CD8-positive, alpha-beta memory T cell (primary cell): ENCODE results near the gene GDPD5. TPM values are rescaled to one million over a fixed set of nuclear protein-coding genes. Genes with fewer than 3 reads are reported as not detected.

Source experiments
- CTCF ChIA-PET: fragments of 350-600 bp; sonication (Branson Sonifier 250); formaldehyde crosslinking; loops from one replicate; lab custom pipeline; 2021; ENCODE audit warnings: antibody characterized with exemption; lab: Charles Lee
- POLR2A ChIA-PET: fragments of 350-600 bp; sonication (Branson Sonifier 250); formaldehyde crosslinking; loops from one replicate; lab custom pipeline; 2021; ENCODE audit warnings: antibody characterized with exemption; lab: Charles Lee
- DNase-seq, 5 donors: peaks; one replicate each; pipeline versions ENCODE4 v3.0.0 to v3.0.0-alpha.2; 2020 to 2022; ENCODE audit warnings: mixed read lengths in 1 of 5
- H3K27ac ChIP-seq: one replicate; pipeline ENCODE4 v1.7.0; 2013; ENCODE audit warnings: low read depth, mild to moderate bottlenecking, low read length, moderate library complexity
- H3K27me3 ChIP-seq: 2 replicates; pipeline ENCODE4 v1.7.0; 2013; ENCODE audit warnings: low read length, mild to moderate bottlenecking; ENCODE audit not compliant: insufficient read depth, poor library complexity, severe bottlenecking
- H3K36me3 ChIP-seq: 2 replicates; pipeline ENCODE4 v1.7.0; 2013; ENCODE audit warnings: mild to moderate bottlenecking, low read length, moderate library complexity; ENCODE audit not compliant: insufficient read depth
- H3K4me1 ChIP-seq: 2 replicates; pipeline ENCODE4 v1.7.0; 2013; ENCODE audit warnings: mild to moderate bottlenecking, low read length, moderate library complexity; ENCODE audit not compliant: insufficient read depth
- H3K4me3 ChIP-seq: 2 replicates; pipeline ENCODE4 v1.7.0; 2013; ENCODE audit warnings: mild to moderate bottlenecking, low read length
- H3K9me3 ChIP-seq: 2 replicates; pipeline ENCODE4 v1.7.0; 2013; ENCODE audit warnings: mild to moderate bottlenecking, low read length
- H3K27ac Mint-ChIP-seq, 8 donors: one replicate each; pipeline ENCODE4 v1.8.0; 2020 to 2021; ENCODE audit warnings: mixed read lengths in 8 of 8, mild to moderate bottlenecking in 6 of 8, inconsistent platforms in 3 of 8, moderate library complexity in 3 of 8
- H3K27me3 Mint-ChIP-seq, 2 donors: one replicate each; pipeline ENCODE4 v1.8.0; 2020 to 2021; ENCODE audit warnings: mixed read lengths in 2 of 2, mild to moderate bottlenecking in 1 of 2, moderate library complexity in 1 of 2
- H3K36me3 Mint-ChIP-seq, 3 donors: one replicate each; pipeline ENCODE4 v1.8.0; 2020 to 2021; ENCODE audit warnings: mixed read lengths in 3 of 3, inconsistent platforms in 1 of 3, mild to moderate bottlenecking in 1 of 3
- H3K4me1 Mint-ChIP-seq, 3 donors: one replicate each; pipeline ENCODE4 v1.8.0; 2020 to 2021; ENCODE audit warnings: mixed read lengths in 3 of 3, inconsistent platforms in 1 of 3, mild to moderate bottlenecking in 1 of 3
- H3K4me3 Mint-ChIP-seq, 7 donors: one replicate each; pipeline ENCODE4 v1.8.0; 2020 to 2021; ENCODE audit warnings: mixed read lengths in 7 of 7, mild to moderate bottlenecking in 6 of 7, moderate library complexity in 4 of 7, inconsistent platforms in 2 of 7
- H3K9me3 Mint-ChIP-seq, 5 donors: one replicate each; pipeline ENCODE4 v1.8.0; 2020 to 2022; ENCODE audit warnings: mixed read lengths in 5 of 5, mild to moderate bottlenecking in 3 of 5, moderate library complexity in 2 of 5, inconsistent platforms in 1 of 5
- polyA plus RNA-seq: library from polyadenylated mRNA; unstranded; fragments of 300-500 nt; fragmentation: Illumina TruSeq; gene quantifications from one replicate; pipeline ENCODE4 v1.2.3, GENCODE V29; 2021
- total RNA-seq, 2 experiments: library from RNA; stranded (reverse); gene quantifications; one replicate each; pipeline ENCODE4 v1.2.3, GENCODE V29; 2021

GDPD5 gene
- total and polyA plus RNA-seq, 3 experiments from 2014 or later, result 8.9 to 10.4 (median 9.1) TPM

- Mint-ChIP-seq H3K27me3 (peaks cover 3 to 4% of the 10 kb centered on the region in 2 donors), H3K27ac (peak overlapping the region in 1 of 8 donors; percentile 59), H3K4me1 (peaks cover 2 to 3% (median 3%) of the 10 kb centered on the region in 3 donors), H3K4me3 (no peak overlapping the region), H3K36me3 (peaks cover 0 to under 1% (median 0%) of the 10 kb centered on the region in 3 donors), H3K9me3 (no peaks in the 10 kb centered on the region)
- no peaks in the 10 kb centered on the region for H3K36me3 ChIP-seq
- no peak for DNase-seq
- H3K27ac ChIP-seq, result no peak overlapping the region
- H3K4me1 ChIP-seq, result no peaks in the 10 kb centered on the region
- POLR2A ChIA-PET, result no interaction called here
- CTCF ChIA-PET, result interaction anchor here (2.0 kb wide), 1 partner anchor 8 kb away, joined by 5 read pairs; no protein-coding TSS in a partner anchor
- H3K27me3 ChIP-seq, result no peaks in the 10 kb centered on the region
- H3K9me3 ChIP-seq, result no peaks in the 10 kb centered on the region
- no peak overlapping the region for H3K4me3 ChIP-seq
Observed at GRCh38 chr11:75394085-75394840, 131.5 kb downstream of the GDPD5 start.

GRCh38 chr11:75389925-75390324 is 135.8 kb downstream of the GDPD5 start:
- H3K4me1 ChIP-seq, result peaks cover 7% of the 10 kb centered on the region
- H3K36me3 ChIP-seq, result no peaks in the 10 kb centered on the region
- no peaks in the 10 kb centered on the region for H3K9me3 ChIP-seq
- POLR2A ChIA-PET, result interaction anchor here (0.6 to 0.7 kb wide), 3 partner anchors 11 to 141 kb away, joined by 3 to 6 read pairs (median 4); no protein-coding TSS in a partner anchor
- no peaks in the 10 kb centered on the region for H3K4me1 Mint-ChIP-seq
- CTCF ChIA-PET, result interaction anchor here (0.6 to 12.1 kb wide), 9 partner anchors 8 to 929 kb away, joined by 3 to 325 read pairs (median 5); no protein-coding TSS in a partner anchor
- H3K36me3 Mint-ChIP-seq, result no peaks in the 10 kb centered on the region
- no peaks in the 10 kb centered on the region for H3K9me3 Mint-ChIP-seq
- no peak for DNase-seq
- peaks cover 3 to 4% of the 10 kb centered on the region in 2 donors for H3K27me3 Mint-ChIP-seq
- H3K27ac Mint-ChIP-seq, result no peak overlapping the region
- no peaks in the 10 kb centered on the region for H3K27me3 ChIP-seq
- H3K4me3 ChIP-seq, result no peak overlapping the region
- no peak overlapping the region for H3K4me3 Mint-ChIP-seq
- H3K27ac ChIP-seq, result no peak overlapping the region

- H3K9me3 Mint-ChIP-seq, result no peaks in the 10 kb centered on the region
- ChIA-PET CTCF (interaction anchor here (1.0 to 12.1 kb wide), 16 partner anchors 9 to 366 kb away, joined by 3 to 325 read pairs (median 4); no protein-coding TSS in a partner anchor), POLR2A (interaction anchor here (0.5 kb wide), 1 partner anchor 138 kb away, joined by 7 read pairs; no protein-coding TSS in a partner anchor)
- H3K36me3 Mint-ChIP-seq, result no peaks in the 10 kb centered on the region
- no peak overlapping the region for H3K4me3 Mint-ChIP-seq
- H3K27ac ChIP-seq, result no peak overlapping the region
- peaks cover 4 to 5% (median 5%) of the 10 kb centered on the region in 3 donors for H3K4me1 Mint-ChIP-seq
- H3K36me3 ChIP-seq, result no peaks in the 10 kb centered on the region
- H3K27ac Mint-ChIP-seq, result no peak overlapping the region
- H3K4me3 ChIP-seq, result no peak overlapping the region
- H3K27me3 Mint-ChIP-seq, result peaks cover 3 to 4% of the 10 kb centered on the region in 2 donors
- DNase-seq, result no peak
- H3K4me1 ChIP-seq, result peaks cover 13% of the 10 kb centered on the region
- no peaks in the 10 kb centered on the region for H3K27me3 ChIP-seq
- H3K9me3 ChIP-seq, result no peaks in the 10 kb centered on the region
Observed at GRCh38 chr11:75389276-75389605, 136.5 kb downstream of the GDPD5 start.

- peaks cover 9 to 10% (median 9%) of the 10 kb centered on the region in 3 donors for H3K4me1 Mint-ChIP-seq
- peaks cover 3 to 4% of the 10 kb centered on the region in 2 donors for H3K27me3 Mint-ChIP-seq
- CTCF ChIA-PET, result interaction anchor here (0.9 to 12.1 kb wide), 23 partner anchors 9 to 366 kb away, joined by 3 to 325 read pairs (median 4); partner anchors contain the start of gene GDPD5
- H3K4me3 ChIP-seq, result no peak overlapping the region
- no peak overlapping the region for H3K4me3 Mint-ChIP-seq
- POLR2A ChIA-PET, result interaction anchor here (0.5 to 1.0 kb wide), 2 partner anchors 99 to 138 kb away, joined by 3 to 7 read pairs; no protein-coding TSS in a partner anchor
- peaks cover 19% of the 10 kb centered on the region for H3K4me1 ChIP-seq
- no peaks in the 10 kb centered on the region for H3K27me3 ChIP-seq
- H3K27ac ChIP-seq, result no peak overlapping the region
- peak; percentile 39 to 81 (median 61) for DNase-seq
- no peaks in the 10 kb centered on the region for H3K9me3 ChIP-seq
- H3K9me3 Mint-ChIP-seq, result no peaks in the 10 kb centered on the region
- no peaks in the 10 kb centered on the region for H3K36me3 ChIP-seq
- no peaks in the 10 kb centered on the region for H3K36me3 Mint-ChIP-seq
- no peak overlapping the region for H3K27ac Mint-ChIP-seq
Observed at GRCh38 chr11:75388386-75389275, 137.1 kb downstream of the GDPD5 start.

GRCh38 chr11:75387736-75388294 is 137.9 kb downstream of the GDPD5 start:
- Histone ChIP-seq H3K27ac (no peak overlapping the region), H3K36me3 (no peaks in the 10 kb centered on the region), H3K4me1 (peaks cover 26% of the 10 kb centered on the region), H3K4me3 (no peak overlapping the region), H3K27me3 (no peaks in the 10 kb centered on the region), H3K9me3 (no peaks in the 10 kb centered on the region)
- CTCF ChIA-PET, result interaction anchor here (0.9 to 12.1 kb wide), 17 partner anchors 9 to 365 kb away, joined by 3 to 325 read pairs (median 4); partner anchors contain the start of gene GDPD5
- no peak overlapping the region for H3K27ac Mint-ChIP-seq
- H3K4me3 Mint-ChIP-seq, result no peak overlapping the region
- POLR2A ChIA-PET, result interaction anchor here (1.0 kb wide), 1 partner anchor 99 kb away, joined by 3 read pairs; no protein-coding TSS in a partner anchor
- H3K9me3 Mint-ChIP-seq, result no peaks in the 10 kb centered on the region
- H3K36me3 Mint-ChIP-seq, result no peaks in the 10 kb centered on the region
- no peak for DNase-seq
- peaks cover 15 to 17% (median 16%) of the 10 kb centered on the region in 3 donors for H3K4me1 Mint-ChIP-seq
- peaks cover 3 to 4% of the 10 kb centered on the region in 2 donors for H3K27me3 Mint-ChIP-seq

- Mint-ChIP-seq H3K4me3 (no peak overlapping the region), H3K4me1 (peaks cover 15 to 17% (median 16%) of the 10 kb centered on the region in 3 donors), H3K9me3 (no peaks in the 10 kb centered on the region), H3K36me3 (no peaks in the 10 kb centered on the region), H3K27ac (no peak overlapping the region), H3K27me3 (peaks cover 3 to 4% of the 10 kb centered on the region in 2 donors)
- H3K9me3 ChIP-seq, result no peaks in the 10 kb centered on the region
- ChIA-PET POLR2A (interaction anchor here (1.0 kb wide), 1 partner anchor 98 kb away, joined by 3 read pairs; no protein-coding TSS in a partner anchor), CTCF (interaction anchor here (0.8 to 12.1 kb wide), 15 partner anchors 8 to 247 kb away, joined by 3 to 325 read pairs (median 5); no protein-coding TSS in a partner anchor)
- no peak overlapping the region for H3K27ac ChIP-seq
- H3K27me3 ChIP-seq, result no peaks in the 10 kb centered on the region
- H3K36me3 ChIP-seq, result no peaks in the 10 kb centered on the region
- no peak for DNase-seq
- no peak overlapping the region for H3K4me3 ChIP-seq
- H3K4me1 ChIP-seq, result peaks cover 26% of the 10 kb centered on the region
Observed at GRCh38 chr11:75386942-75387630, 138.7 kb downstream of the GDPD5 start.
